Activated CD4-positive, alpha-beta T cell treated with anti-CD3 and anti-CD28 coated beads, Interleukin-2, amount 10 ng/mL, durations not matched to agents 24 days and 14 days (primary cell): ENCODE measurements around the gene SLC46A1. TPM values are rescaled to one million over a fixed set of nuclear protein-coding genes. Genes with fewer than 3 reads are reported as not detected.

Source experiments
- DNase-seq: peaks from one replicate; pipeline ENCODE4 v3.0.0; 2022
- H3K27ac Mint-ChIP-seq: one replicate; pipeline ENCODE4 v1.8.0; 2022; ENCODE audit warnings: mild to moderate bottlenecking, mixed read lengths
- H3K27me3 Mint-ChIP-seq: one replicate; pipeline ENCODE4 v1.8.0; 2022; ENCODE audit warnings: mixed read lengths
- H3K36me3 Mint-ChIP-seq: one replicate; pipeline ENCODE4 v1.8.0; 2022; ENCODE audit warnings: low read depth, mild to moderate bottlenecking, mixed read lengths
- H3K4me1 Mint-ChIP-seq: one replicate; pipeline ENCODE4 v1.8.0; 2021; ENCODE audit warnings: mixed read lengths
- H3K4me3 Mint-ChIP-seq: one replicate; pipeline ENCODE4 v1.8.0; 2022; ENCODE audit warnings: mild to moderate bottlenecking, moderate library complexity, mixed read lengths
- H3K9me3 Mint-ChIP-seq: one replicate; pipeline ENCODE4 v1.8.0; 2021; ENCODE audit warnings: mixed read lengths
- intact Hi-C: fragments of 100-400 bp; cut with micrococcal nuclease; formaldehyde crosslinking; loops from one replicate; pipeline ENCODE4 v1.15.1; 2023
- total RNA-seq: library from RNA; stranded (reverse); gene quantifications from 2 replicates; pipeline ENCODE4 v1.2.3, GENCODE V29; 2022

SLC46A1 gene
- total RNA-seq, 1 donor from 2014 or later: 7.9 TPM

DNA sequence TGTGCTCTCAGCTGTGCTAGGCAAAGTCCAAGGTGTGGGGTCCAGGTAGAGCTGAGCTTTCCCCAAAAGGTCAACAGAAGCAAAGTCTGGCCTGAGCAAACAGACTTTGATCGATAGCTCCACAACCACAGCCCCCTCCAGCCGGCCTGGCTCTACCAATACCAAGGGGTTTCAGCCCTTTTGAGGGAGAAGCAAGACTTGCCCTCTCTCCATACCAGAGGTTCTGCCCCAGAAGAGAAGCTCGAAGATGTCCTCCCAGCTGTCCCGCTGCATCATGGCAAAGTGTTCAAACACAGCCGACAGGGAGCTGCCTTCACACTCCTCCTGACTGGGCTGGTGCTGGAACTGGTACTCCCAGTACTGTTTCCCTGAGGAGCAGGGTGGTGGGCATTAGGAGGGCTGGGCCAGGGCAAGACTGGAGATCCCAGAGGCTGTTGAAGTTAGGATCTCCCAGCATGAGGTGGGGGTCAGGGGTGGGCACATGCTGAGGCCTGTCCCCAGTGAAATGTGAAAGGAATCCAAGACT, 37.6 kb downstream of the SLC46A1 start:
- Mint-ChIP-seq H3K4me1 (peaks cover 17% of the 10 kb centered on the region), H3K27me3 (no peaks in the 10 kb centered on the region)

DNA sequence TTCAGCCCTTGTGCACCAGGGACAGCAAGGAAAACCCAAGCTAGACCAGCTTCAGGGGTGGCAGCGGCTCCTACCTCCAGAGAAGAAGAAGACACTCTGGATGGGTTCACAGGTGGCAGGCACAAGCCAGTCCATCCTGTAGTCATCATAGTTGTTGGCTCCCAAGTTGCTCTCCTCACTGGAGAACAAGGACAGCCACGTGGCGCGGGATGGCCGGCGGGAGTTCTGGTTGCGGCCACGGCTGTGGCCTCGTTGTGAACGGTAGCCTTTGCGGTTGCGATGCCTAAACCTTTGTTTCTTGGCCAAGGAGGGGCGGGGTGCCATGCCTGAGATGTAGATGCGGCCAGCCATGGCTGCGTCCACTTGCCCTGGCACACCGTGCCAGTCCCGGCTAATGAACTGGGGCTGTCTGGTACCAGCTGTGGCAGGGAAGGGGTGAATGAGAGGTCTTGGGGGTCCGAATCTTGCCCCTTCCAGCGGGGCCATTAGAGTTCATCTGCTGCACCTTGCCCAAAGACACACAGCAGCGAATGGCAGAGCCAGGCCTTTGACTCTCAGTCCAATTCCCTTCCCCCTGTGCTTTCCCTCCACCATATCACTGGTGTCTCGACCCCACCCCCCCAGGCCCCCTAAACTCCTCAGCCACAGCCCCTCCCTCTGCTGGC, 38.2 kb downstream of the SLC46A1 start:
- DNase-seq: no peak
- H3K27me3 Mint-ChIP-seq: no peaks in the 10 kb centered on the region
- no peak overlapping the region for H3K27ac Mint-ChIP-seq
- no peaks in the 10 kb centered on the region for H3K36me3 Mint-ChIP-seq
- intact Hi-C loops: no loop called here
- no peaks in the 10 kb centered on the region for H3K9me3 Mint-ChIP-seq
- no peak overlapping the region for H3K4me3 Mint-ChIP-seq
- H3K4me1 Mint-ChIP-seq: peaks cover 11% of the 10 kb centered on the region

More for the DNA sequence above, 37.6 kb downstream of the SLC46A1 start:
- intact Hi-C loops: no loop called here
- Mint-ChIP-seq H3K36me3 (peaks cover 2% of the 10 kb centered on the region), H3K4me3 (no peak overlapping the region), H3K27ac (no peak overlapping the region), H3K9me3 (no peaks in the 10 kb centered on the region)
- DNase-seq: no peak

DNA sequence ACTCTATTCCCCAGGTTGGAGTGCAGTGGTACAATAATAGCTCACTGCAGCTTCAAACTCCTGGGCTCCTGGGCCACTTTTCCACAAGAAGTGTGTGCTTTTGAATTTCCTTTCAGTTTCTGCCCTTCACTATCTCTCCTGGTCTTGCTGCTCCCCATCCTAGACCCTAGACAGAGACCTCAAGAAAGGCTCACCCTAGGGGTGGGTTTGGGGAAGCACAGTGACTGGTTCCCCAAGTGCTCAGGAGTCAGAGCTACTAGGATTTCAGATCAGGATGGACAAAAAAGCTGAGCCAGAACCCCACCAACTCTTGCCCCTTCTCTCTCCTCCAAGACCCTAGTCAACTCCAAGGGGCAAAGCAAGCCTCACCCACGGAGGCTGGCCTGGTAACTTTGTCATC, 39.4 kb downstream of the SLC46A1 start:
- no peaks in the 10 kb centered on the region for H3K36me3 Mint-ChIP-seq
- DNase-seq: no peak
- peaks cover 8% of the 10 kb centered on the region for H3K4me1 Mint-ChIP-seq
- intact Hi-C loops: no loop called here
- H3K9me3 Mint-ChIP-seq: no peaks in the 10 kb centered on the region
- H3K27ac Mint-ChIP-seq: no peak overlapping the region
- no peaks in the 10 kb centered on the region for H3K27me3 Mint-ChIP-seq
- no peak overlapping the region for H3K4me3 Mint-ChIP-seq

DNA sequence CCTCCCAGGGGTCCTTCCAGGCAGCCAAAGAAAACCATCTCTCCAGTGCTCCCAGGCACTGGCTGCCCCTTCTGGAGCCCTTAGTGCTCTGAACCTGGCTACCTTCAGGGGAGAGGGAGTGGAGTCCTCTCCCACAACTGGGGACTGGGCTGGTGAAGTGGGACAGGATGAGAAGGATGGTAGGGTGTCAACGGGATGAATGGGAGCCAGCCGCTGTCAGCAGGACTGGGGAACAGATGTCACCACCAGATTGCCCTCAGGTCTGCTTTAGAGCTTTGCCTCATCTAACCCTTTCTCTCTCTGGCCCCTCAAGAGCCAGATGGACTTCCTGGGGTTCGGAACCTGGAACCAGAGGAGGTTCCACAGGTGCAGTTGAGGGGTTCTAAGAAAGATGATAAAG, 40.5 kb downstream of the SLC46A1 start:
- DNase-seq: no peak
- Mint-ChIP-seq H3K27ac (no peak overlapping the region), H3K4me3 (no peak overlapping the region), H3K4me1 (peaks cover 4% of the 10 kb centered on the region), H3K36me3 (peaks cover 10% of the 10 kb centered on the region), H3K9me3 (no peaks in the 10 kb centered on the region), H3K27me3 (no peaks in the 10 kb centered on the region)
- intact Hi-C loops: no loop called here

DNA sequence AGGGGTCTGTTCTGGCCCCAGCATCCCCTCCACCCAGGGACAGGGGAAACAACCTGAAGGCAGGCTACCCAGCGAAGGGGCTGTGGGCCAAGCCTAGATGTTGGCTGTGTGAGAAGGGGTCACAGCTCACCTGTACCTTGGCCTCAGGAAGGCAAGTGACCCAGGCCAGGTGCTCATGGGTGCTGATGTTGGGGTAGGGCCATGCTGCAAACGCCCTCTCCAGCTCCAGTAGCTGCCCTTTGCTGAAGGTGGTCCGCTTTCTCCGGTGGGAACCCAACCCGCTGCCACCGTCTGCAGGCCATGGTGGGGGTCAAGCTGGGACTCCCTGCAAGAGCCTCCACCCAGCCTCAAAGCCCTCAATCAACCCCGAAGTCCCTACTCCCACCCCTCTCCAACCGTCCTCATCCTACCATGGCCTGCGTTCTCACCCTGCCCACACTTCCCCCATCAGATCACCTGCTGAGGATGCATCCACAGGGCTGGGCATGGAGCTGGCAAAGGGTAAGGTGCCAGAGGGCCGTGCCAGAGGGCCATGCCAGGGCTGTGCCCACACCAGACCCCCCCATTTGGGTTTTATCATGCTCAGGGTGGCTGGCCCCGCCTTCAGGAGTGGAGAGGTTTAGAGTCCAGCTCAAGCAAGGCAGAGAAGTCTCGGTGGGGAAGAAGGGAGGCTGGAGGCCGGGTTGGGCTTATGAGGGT, 41.2 kb downstream of the SLC46A1 start, which contains the start of gene SEBOX:
Gene SEBOX (minus strand): TSS at position 535 of the 699 bp plus-strand sequence. CDS start 48 bp downstream, at position 487.
- intact Hi-C loops: no loop called here
- DNase-seq: no peak
- Mint-ChIP-seq H3K27ac (no peak within 1 kb of the TSS), H3K4me3 (no peak within 1 kb of the TSS), H3K27me3 (no peaks in the 10 kb centered on the region), H3K4me1 (no peaks in the 10 kb centered on the region), H3K36me3 (peaks cover 14% of the 10 kb centered on the region), H3K9me3 (no peaks in the 10 kb centered on the region)

DNA sequence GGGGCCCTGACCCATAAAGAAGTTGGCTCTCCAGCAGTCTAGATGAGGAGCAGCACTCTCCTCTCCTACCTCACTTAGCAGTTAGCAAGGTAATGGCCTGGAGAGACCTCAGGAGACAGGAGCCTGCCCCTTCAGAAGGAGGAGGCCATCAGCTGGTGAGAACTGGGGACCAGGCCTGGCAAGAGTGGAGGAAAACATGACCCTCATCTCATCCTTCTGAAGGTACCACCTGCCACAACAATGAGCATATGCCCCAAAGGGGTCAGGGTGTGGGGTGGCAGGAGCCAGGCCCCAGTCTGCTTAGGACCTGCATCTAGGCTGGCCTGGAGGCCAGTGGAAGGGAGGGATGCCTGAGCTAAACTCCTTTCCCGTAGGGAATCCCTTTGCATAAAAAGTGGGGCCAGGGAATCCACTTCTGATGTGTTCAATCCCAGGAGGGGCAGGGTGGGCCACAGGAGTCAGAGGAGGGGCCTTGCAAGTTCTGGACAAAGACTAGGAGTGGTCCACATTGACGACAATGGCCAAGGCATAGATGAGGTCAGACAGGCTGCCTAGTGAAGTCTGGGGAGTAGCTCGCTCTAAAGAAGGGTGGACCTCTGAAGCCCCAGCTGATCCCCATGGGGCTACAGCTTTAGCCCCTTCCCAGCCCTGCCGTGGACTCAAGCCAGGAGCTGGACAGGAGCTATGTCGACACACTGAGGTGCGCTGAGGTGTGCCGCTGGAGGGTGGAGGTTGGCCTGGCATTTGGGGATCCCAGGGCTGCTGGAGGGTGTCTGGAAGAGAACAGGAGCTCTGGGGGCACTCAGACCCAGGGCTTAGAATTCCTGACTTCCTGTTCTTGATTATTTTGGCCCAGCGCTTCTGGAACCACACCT, 42.0 kb downstream of the SLC46A1 start:
- intact Hi-C loops: no loop called here
- DNase-seq: no peak
- Mint-ChIP-seq H3K4me3 (no peak overlapping the region), H3K9me3 (no peaks in the 10 kb centered on the region), H3K27me3 (no peaks in the 10 kb centered on the region), H3K27ac (no peak overlapping the region), H3K36me3 (peaks cover 17% of the 10 kb centered on the region), H3K4me1 (no peaks in the 10 kb centered on the region)

DNA sequence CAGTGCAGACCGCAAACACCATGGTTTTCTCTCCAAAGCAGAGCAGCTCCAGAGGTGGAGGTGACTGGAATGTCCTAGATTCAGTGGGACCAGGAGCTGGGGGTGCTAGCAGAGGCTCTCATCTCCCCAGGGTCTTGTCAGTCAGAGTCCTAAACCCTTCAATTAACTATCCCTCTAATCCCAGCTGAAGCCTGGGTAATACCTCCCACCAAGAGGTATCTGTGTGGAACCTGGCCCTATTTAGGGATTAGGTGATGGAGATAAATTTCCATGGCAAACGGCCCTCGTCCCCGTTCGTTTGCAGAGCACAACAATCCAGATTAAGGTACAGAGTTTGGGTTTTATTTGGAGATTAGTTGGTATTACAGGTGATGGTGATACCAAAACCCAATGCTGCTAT, 42.8 kb downstream of the SLC46A1 start:
- DNase-seq: no peak
- peaks cover 17% of the 10 kb centered on the region for H3K36me3 Mint-ChIP-seq
- H3K4me1 Mint-ChIP-seq: no peaks in the 10 kb centered on the region
- intact Hi-C loops: no loop called here
- no peak overlapping the region for H3K4me3 Mint-ChIP-seq
- no peak overlapping the region for H3K27ac Mint-ChIP-seq
- H3K9me3 Mint-ChIP-seq: no peaks in the 10 kb centered on the region
- no peaks in the 10 kb centered on the region for H3K27me3 Mint-ChIP-seq

DNA sequence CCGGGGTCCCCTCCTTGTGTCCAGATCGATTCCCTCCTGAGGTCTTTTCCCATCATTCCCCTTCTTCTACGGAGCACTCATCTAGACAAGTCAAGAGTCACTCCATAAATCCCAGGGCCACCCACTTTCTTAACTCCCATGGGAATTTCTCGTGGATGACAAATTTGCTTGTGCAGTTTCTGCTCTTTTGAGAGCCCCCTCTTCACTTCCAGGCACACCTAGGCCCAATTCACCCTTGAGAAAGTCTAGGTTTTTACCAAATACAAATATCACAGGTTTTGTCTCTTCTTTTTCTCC, 48.2 kb downstream of the SLC46A1 start:
- H3K27ac Mint-ChIP-seq: peak overlapping the region; percentile 93
- H3K9me3 Mint-ChIP-seq: no peaks in the 10 kb centered on the region
- peaks cover 19% of the 10 kb centered on the region for H3K4me1 Mint-ChIP-seq
- intact Hi-C loops: loop anchor here (1.0 kb wide), 2 partner anchors 13 to 23 kb away; partner anchors contain the start of genes IFT20, SARM1 and TNFAIP1
- DNase-seq: no peak
- no peaks in the 10 kb centered on the region for H3K27me3 Mint-ChIP-seq
- H3K36me3 Mint-ChIP-seq: peaks cover 40% of the 10 kb centered on the region
- peak overlapping the region; percentile 90 for H3K4me3 Mint-ChIP-seq

DNA sequence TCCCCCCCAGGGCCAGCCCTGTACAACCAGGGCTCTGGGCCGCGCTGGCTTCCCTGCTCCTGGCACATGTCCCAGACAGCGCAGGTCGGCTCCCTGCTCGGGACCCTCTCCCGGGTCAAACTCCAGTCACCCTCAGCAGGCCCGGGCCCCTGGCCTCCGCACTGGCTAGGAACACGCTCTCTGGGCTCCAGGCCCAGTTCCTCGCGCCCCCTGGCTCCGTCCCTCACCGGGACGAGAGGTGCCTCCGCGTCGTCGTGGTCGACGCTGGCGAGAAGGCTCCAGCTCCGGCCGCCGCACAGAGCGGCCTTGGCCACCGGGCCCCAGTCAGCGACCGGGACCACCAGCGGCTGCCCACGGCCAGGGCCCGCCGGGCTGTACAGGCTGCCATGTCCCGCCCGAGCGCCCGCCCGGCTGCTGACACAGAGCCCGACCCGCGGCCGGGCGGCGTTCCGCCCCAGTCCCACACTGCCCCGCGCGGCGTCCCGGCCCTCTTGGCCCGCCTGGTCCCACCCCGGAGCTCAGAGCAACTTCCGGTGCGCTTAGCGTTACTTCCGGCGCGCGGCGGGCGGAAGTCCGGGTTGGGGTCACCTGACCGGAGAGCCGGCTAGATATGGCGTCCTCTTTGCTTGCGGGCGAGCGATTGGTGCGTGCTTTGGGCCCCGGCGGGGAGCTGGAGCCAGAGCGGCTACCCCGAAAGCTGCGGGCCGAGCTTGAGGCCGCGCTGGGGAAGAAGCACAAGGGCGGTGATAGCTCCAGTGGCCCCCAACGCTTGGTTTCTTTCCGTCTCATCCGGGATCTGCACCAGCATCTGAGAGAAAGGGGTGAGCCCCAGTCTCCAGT, 48.7 kb downstream of the SLC46A1 start, which contains the start of gene POLDIP2:
Gene POLDIP2 (minus strand): TSS at position 467 of the 840 bp plus-strand sequence. CDS start 79 bp downstream, at position 388.
- Mint-ChIP-seq H3K36me3 (peaks cover 42% of the 10 kb centered on the region), H3K27ac (peak within 1 kb of the TSS; percentile 93), H3K4me1 (peaks cover 19% of the 10 kb centered on the region), H3K9me3 (no peaks in the 10 kb centered on the region), H3K4me3 (peak within 1 kb of the TSS; percentile 90), H3K27me3 (no peaks in the 10 kb centered on the region)
- peak; percentile 99 for DNase-seq
- intact Hi-C loops: loop anchor here (1.0 kb wide), 2 partner anchors 14 to 22 kb away; partner anchors contain the start of genes IFT20, SARM1 and TNFAIP1

DNA sequence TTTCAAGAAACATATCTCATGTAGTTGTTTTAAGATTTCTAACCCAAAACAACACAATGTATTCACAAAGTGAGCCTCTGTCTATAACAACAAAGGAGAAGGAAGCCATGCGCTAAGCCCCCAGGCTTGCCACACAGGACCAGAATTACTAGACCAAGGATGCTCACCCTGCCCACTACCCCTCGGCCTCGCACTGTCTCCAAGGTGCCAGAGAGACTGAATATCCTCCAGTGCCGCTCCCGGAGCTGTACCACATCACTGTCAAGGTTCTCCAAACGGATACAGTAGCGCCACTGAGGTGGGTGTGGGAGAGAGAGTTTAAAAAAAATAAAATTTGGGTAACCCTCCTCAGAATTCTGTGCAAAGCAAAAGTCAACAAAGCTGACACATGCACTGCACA, 55.7 kb downstream of the SLC46A1 start:
- intact Hi-C loops: no loop called here

DNA sequence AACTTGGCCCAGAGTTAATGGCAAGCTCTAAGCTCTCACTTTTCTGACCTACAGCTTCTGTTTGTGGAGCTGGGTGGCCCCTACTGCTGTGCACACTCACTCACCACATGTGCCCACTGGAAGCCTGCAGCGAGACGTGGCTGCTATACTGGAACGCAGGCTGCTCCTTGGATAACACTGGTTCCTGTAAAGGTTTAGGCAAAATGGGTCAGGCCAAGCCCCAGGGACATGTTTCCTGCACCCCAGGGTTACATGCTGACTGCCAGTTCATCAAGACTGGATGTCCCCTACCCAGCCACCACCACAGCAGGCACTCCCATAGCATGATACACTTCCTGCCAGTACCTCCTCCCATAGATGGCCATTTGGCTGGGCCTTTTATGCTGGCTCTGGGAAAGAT, 57.0 kb downstream of the SLC46A1 start:
- Mint-ChIP-seq H3K27me3 (no peaks in the 10 kb centered on the region), H3K4me3 (no peak overlapping the region), H3K4me1 (no peaks in the 10 kb centered on the region), H3K36me3 (peaks cover 66% of the 10 kb centered on the region), H3K9me3 (no peaks in the 10 kb centered on the region), H3K27ac (no peak overlapping the region)
- intact Hi-C loops: no loop called here
- DNase-seq: no peak

More for the DNA sequence above, 55.7 kb downstream of the SLC46A1 start:
- Mint-ChIP-seq H3K36me3 (peaks cover 72% of the 10 kb centered on the region), H3K9me3 (no peaks in the 10 kb centered on the region), H3K4me3 (no peak overlapping the region), H3K27ac (no peak overlapping the region), H3K4me1 (peaks cover 3% of the 10 kb centered on the region), H3K27me3 (no peaks in the 10 kb centered on the region)
- no peak for DNase-seq

DNA sequence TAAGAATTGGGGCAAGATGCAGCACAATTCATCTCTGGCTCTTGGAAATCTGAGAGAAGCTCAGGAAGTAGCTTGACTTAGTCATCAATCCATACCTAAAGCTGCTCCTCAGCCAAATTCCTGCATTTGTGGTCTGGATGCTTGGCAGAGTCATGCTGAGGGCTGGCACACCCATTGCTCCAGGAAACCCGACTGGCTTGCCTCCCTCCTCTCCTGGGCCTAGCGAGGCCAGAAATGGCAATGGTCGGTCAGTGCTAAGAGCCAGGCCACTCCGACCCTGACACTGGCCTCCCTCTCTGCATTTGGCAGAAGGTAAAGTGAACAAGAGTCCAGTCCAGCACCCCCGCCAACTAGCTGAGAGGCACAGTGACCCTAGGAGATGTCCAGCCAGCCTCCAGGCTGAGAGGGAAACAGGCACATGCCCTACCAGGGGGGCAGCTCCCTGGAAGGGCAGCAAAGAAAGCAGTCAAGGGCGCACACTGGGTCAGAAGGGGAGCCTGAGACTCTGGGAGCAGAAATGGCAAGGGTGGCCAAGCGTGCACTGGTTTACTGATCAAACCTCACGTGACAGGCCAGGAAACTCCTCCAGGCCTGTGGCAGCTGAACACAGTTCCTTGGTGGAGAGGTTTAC, 58.6 kb downstream of the SLC46A1 start:
- Mint-ChIP-seq H3K9me3 (no peaks in the 10 kb centered on the region), H3K27ac (no peak overlapping the region), H3K36me3 (peaks cover 65% of the 10 kb centered on the region), H3K4me3 (no peak overlapping the region), H3K4me1 (no peaks in the 10 kb centered on the region), H3K27me3 (no peaks in the 10 kb centered on the region)
- intact Hi-C loops: no loop called here
- DNase-seq: no peak
